ENCODE data around the gene ARMC7.

The ARMC7 gene

GRCh38 chr17:75168998-75169397, 59.2 kb downstream of the ARMC7 start:
- H3K9ac ChIP-seq (ENCODE audit: insufficient read length) = no peak overlapping the region
- TF ChIP-seq POLR2AphosphoS5 (IDR thresholded peaks at IDR 0.05; ENCODE audit: borderline replicate concordance, low read depth, low read length) (no peak), FOXP2 (optimal IDR thresholded peaks at IDR 0.05; ENCODE audit: control extremely low read depth, extremely low read length, insufficient read depth) (no peak), EZH2 (IDR thresholded peaks at IDR 0.05) (no peak)
- no peak overlapping the region for H3K27ac ChIP-seq
- DNase-seq (ENCODE audit: low read depth, low spot score) = no peak
- no peaks in the 10 kb centered on the region for H3K9me3 ChIP-seq (ENCODE audit: low read depth, low read length)
- H3K36me3 ChIP-seq (ENCODE audit: insufficient read depth, low read length) = peaks cover 85% of the 10 kb centered on the region
- no peak overlapping the region for H3K4me3 ChIP-seq

DNA sequence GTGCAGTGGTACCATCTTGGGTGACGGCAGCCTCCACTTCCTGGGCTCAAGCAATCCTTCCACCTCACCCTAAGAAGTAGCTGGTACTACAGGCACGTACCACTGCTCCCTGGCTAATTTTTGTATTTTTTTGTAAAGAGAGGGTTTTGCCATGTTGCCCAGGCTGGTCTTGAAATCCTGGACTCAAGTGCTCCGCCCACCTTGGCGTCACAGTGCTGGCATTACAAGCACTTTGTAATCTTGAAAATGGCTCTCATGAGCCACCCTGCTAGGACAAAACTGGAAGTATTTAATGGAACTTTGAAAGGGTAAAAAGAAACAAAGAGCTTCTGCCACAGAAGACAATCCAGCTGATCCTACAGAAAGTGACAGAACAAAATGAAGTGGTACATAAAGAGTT, 63.8 kb downstream of the ARMC7 start:
- no peak overlapping the region for H3K4me3 ChIP-seq
- no peak for DNase-seq (ENCODE audit: low read depth, low spot score)
- no peak for TF ChIP-seq EZH2 (IDR thresholded peaks at IDR 0.05)
- TF ChIP-seq POLR2AphosphoS5 (IDR thresholded peaks at IDR 0.05; ENCODE audit: borderline replicate concordance, low read depth, low read length) = no peak
- TF ChIP-seq FOXP2 (optimal IDR thresholded peaks at IDR 0.05; ENCODE audit: control extremely low read depth, extremely low read length, insufficient read depth) = no peak
- no peak overlapping the region for H3K27ac ChIP-seq
- H3K9ac ChIP-seq (ENCODE audit: insufficient read length) = no peak overlapping the region
- no peaks in the 10 kb centered on the region for H3K9me3 ChIP-seq (ENCODE audit: low read depth, low read length)
- peaks cover 94% of the 10 kb centered on the region for H3K36me3 ChIP-seq (ENCODE audit: insufficient read depth, low read length)

- DNase-seq (ENCODE audit: low read depth, low spot score) = no peak
- Histone ChIP-seq H3K36me3 (ENCODE audit: insufficient read depth, low read length) (peaks cover 96% of the 10 kb centered on the region), H3K4me3 (no peak overlapping the region), H3K27ac (no peak overlapping the region), H3K9ac (ENCODE audit: insufficient read length) (no peak overlapping the region), H3K9me3 (ENCODE audit: low read depth, low read length) (no peaks in the 10 kb centered on the region)
- TF ChIP-seq EZH2 (IDR thresholded peaks at IDR 0.05) (no peak), FOXP2 (optimal IDR thresholded peaks at IDR 0.05; ENCODE audit: control extremely low read depth, extremely low read length, insufficient read depth) (no peak), POLR2AphosphoS5 (IDR thresholded peaks at IDR 0.05; ENCODE audit: borderline replicate concordance, low read depth, low read length) (no peak)
Measured at GRCh38 chr17:75174996-75175395, 65.2 kb downstream of the ARMC7 start.

DNA sequence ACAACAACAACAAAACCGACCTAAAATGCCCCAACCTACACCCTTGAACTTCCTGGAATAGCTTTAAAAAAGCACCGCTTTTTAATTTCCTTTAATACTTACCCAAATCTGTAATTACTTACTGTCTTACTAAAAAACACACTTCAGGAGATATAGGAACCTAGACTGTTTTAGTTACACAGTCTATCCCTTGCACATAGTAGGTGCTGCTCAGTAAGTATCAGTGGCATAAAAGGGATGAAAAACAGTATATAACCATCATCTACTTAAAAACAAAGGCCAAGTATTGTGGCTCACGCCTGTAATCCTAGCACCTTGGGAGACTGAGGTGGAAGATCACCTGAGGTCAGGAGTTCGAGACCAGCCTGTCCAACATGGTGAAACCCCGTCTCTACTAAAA, 66.9 kb downstream of the ARMC7 start:
- Histone ChIP-seq H3K27ac (no peak overlapping the region), H3K9ac (ENCODE audit: insufficient read length) (no peak overlapping the region), H3K9me3 (ENCODE audit: low read depth, low read length) (no peaks in the 10 kb centered on the region), H3K36me3 (ENCODE audit: insufficient read depth, low read length) (peaks cover 91% of the 10 kb centered on the region), H3K4me3 (no peak overlapping the region)
- no peak for TF ChIP-seq EZH2 (IDR thresholded peaks at IDR 0.05)
- TF ChIP-seq POLR2AphosphoS5 (IDR thresholded peaks at IDR 0.05; ENCODE audit: borderline replicate concordance, low read depth, low read length) = no peak
- TF ChIP-seq FOXP2 (optimal IDR thresholded peaks at IDR 0.05; ENCODE audit: control extremely low read depth, extremely low read length, insufficient read depth) = no peak
- DNase-seq (ENCODE audit: low read depth, low spot score) = no peak

GRCh38 chr17:75178453-75178852, 68.7 kb downstream of the ARMC7 start:
- no peak for TF ChIP-seq POLR2AphosphoS5 (IDR thresholded peaks at IDR 0.05; ENCODE audit: borderline replicate concordance, low read depth, low read length)
- TF ChIP-seq EZH2 (IDR thresholded peaks at IDR 0.05) = no peak
- no peak for TF ChIP-seq FOXP2 (optimal IDR thresholded peaks at IDR 0.05; ENCODE audit: control extremely low read depth, extremely low read length, insufficient read depth)
- H3K36me3 ChIP-seq (ENCODE audit: insufficient read depth, low read length) = peaks cover 73% of the 10 kb centered on the region
- no peak overlapping the region for H3K27ac ChIP-seq
- no peak overlapping the region for H3K9ac ChIP-seq (ENCODE audit: insufficient read length)
- no peak for DNase-seq (ENCODE audit: low read depth, low spot score)
- H3K4me3 ChIP-seq = no peak overlapping the region
- H3K9me3 ChIP-seq (ENCODE audit: low read depth, low read length) = no peaks in the 10 kb centered on the region

Measured in SK-N-MC (cell line).